PC-3 (cell line): Measurements from ENCODE around the gene ESRRG. TPM values are rescaled to one million over a fixed set of nuclear protein-coding genes. Genes with fewer than 3 reads are reported as not detected.

Source experiments
- ATAC-seq: fragments of 200-7000 bp; cut with Tn5 transposase; 2 replicates; pipeline ENCODE4 v1.9.1; 2020; ENCODE audit warnings: mild to moderate bottlenecking, moderate library complexity
- BruUV-seq: library from RNA; stranded (reverse); fragments of 400-500 nt; replicated peaks from 2 replicates; lab custom pipeline; 2021; lab: Mats Ljungman, UMichigan
- CTCF ChIA-PET: fragments of 300-600 bp; sonication (Branson Sonifier 250); formaldehyde crosslinking; loops from one replicate; lab custom pipeline; 2022; ENCODE audit warnings: antibody characterized with exemption; lab: Charles Lee
- POLR2A ChIA-PET: fragments of 300-600 bp; sonication (Branson Sonifier 250); formaldehyde crosslinking; loops from one replicate; lab custom pipeline; 2022; ENCODE audit warnings: antibody characterized with exemption; ENCODE audit not compliant: unreplicated experiment; lab: Charles Lee
- DNase-seq: peaks from one replicate; pipeline ENCODE4 v3.0.0-alpha.2; 2015
- H2AFZ ChIP-seq: fragments of 300-600 bp; sonication (generic); 2 replicates; pipeline ENCODE4 v1.6.0; 2016; ENCODE audit warnings: antibody characterized with exemption, low read length
- H3F3A ChIP-seq: fragments of 300-600 bp; sonication (generic); one replicate; pipeline ENCODE4 v1.6.0; 2017; ENCODE audit warnings: antibody characterized with exemption, low read length, control low read depth, mild to moderate bottlenecking; ENCODE audit not compliant: unreplicated experiment
- H3K27ac ChIP-seq: fragments of 300-600 bp; sonication (generic); 2 replicates; pipeline ENCODE4 v1.5.1; 2016; ENCODE audit warnings: mild to moderate bottlenecking, low read length
- H3K27me3 ChIP-seq: fragments of 300-600 bp; sonication (generic); 2 replicates; pipeline ENCODE4 v1.6.1; 2016; ENCODE audit warnings: low read length, mixed read lengths
- H3K36me3 ChIP-seq: fragments of 300-600 bp; sonication (generic); 2 replicates; pipeline ENCODE4 v1.6.1; 2016; ENCODE audit warnings: low read depth, mixed run types, low read length, mixed read lengths
- H3K4me1 ChIP-seq: fragments of 300-600 bp; sonication (generic); 2 replicates; pipeline ENCODE4 v1.5.1; 2016; ENCODE audit warnings: low read length; ENCODE audit not compliant: insufficient read depth
- H3K4me2 ChIP-seq: fragments of 300-600 bp; sonication (generic); 2 replicates; pipeline ENCODE4 v1.6.0; 2016; ENCODE audit warnings: low read length
- H3K4me3 ChIP-seq: fragments of 300-600 bp; sonication (generic); 2 replicates; pipeline ENCODE4 v1.5.1; 2016; ENCODE audit warnings: mild to moderate bottlenecking, low read length, mixed read lengths
- H3K79me2 ChIP-seq: fragments of 300-600 bp; sonication (generic); 2 replicates; pipeline ENCODE4 v1.6.1; 2017; ENCODE audit warnings: low read length, mixed read lengths
- H3K9ac ChIP-seq: fragments of 300-600 bp; sonication (generic); 2 replicates; pipeline ENCODE4 v1.6.0; 2016; ENCODE audit warnings: mild to moderate bottlenecking, low read length
- H3K9me2 ChIP-seq: fragments of 300-600 bp; sonication (generic); replicated peaks from 2 replicates; pipeline ENCODE4 v1.6.1; 2016; ENCODE audit warnings: mixed run types, low read length, mixed read lengths
- H3K9me3 ChIP-seq: fragments of 300-600 bp; sonication (generic); 2 replicates; pipeline ENCODE4 v1.6.1; 2016; ENCODE audit warnings: low read length, mixed read lengths
- H4K20me1 ChIP-seq: fragments of 300-600 bp; sonication (generic); 2 replicates; pipeline ENCODE4 v1.6.1; 2016; ENCODE audit warnings: low read length, mixed read lengths
- EZH2 ChIP-seq: fragments of 300-600 bp; sonication (generic); IDR thresholded peaks from one replicate; pipeline ENCODE4 v1.6.1; 2017; ENCODE audit warnings: antibody characterized with exemption, mild to moderate bottlenecking, low read length; ENCODE audit not compliant: unreplicated experiment
- EZH2phosphoT487 ChIP-seq: fragments of 300-600 bp; sonication (generic); IDR thresholded peaks from 2 replicates; pipeline ENCODE4 v1.6.1; 2018; ENCODE audit warnings: mild to moderate bottlenecking, antibody characterized with exemption, low read length, borderline replicate concordance
- intact Hi-C: fragments of 100-400 bp; cut with micrococcal nuclease; formaldehyde crosslinking; loops from 2 replicates; pipeline ENCODE4 v1.9.0; 2023
- total RNA-seq: library from RNA; depleted of rRNA; stranded (reverse); fragments of >200 nt; gene quantifications from 2 replicates; pipeline ENCODE4 v1.2.3, GENCODE V29; 2014
- TF ChIP-seq, protein P1 (sequence below): fragments of 300-600 bp; sonication (generic); conservative IDR thresholded peaks from 2 replicates; pipeline ENCODE4 v1.5.1; 2017; ENCODE audit warnings: antibody characterized with exemption, low read depth, mild to moderate bottlenecking, low read length

Gene ESRRG
- total RNA-seq, 1 experiment from 2014 or later: 1.7 TPM

DNA sequence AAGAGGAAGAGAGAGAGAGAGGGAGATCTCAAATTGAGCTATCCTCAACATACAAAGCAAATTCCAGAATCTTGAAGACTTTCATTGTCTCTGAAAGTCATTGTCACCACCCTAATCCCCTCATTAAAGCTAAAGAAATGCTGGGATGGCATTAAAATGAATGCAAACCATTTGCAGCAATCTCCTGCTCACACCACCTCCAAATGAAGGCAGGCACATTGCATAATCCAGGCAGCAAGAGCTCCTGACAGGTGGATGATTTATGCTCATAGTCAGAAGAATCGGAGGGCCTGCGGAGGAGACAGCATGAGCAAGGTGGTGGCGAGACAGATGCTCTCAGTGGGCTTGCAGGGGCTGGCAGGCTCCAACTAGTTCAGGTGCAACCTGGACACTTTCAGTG is 90.2 kb downstream of the ESRRG start:
- Histone ChIP-seq H3K27me3 (peaks cover 30% of the 10 kb centered on the region), H3K9me2 (no peaks in the 10 kb centered on the region), H3K4me1 (no peaks in the 10 kb centered on the region), H3K4me3 (no peak overlapping the region), H3K9ac (no peak overlapping the region), H3K27ac (no peak overlapping the region), H2AFZ (no peak overlapping the region), H3K36me3 (no peaks in the 10 kb centered on the region), H4K20me1 (no peaks in the 10 kb centered on the region), H3K79me2 (no peaks in the 10 kb centered on the region), H3F3A (no peaks in the 10 kb centered on the region), H3K9me3 (no peaks in the 10 kb centered on the region), H3K4me2 (no peak overlapping the region)
- BruUV-seq: no TSS peak
- TF ChIP-seq, protein P1, sequence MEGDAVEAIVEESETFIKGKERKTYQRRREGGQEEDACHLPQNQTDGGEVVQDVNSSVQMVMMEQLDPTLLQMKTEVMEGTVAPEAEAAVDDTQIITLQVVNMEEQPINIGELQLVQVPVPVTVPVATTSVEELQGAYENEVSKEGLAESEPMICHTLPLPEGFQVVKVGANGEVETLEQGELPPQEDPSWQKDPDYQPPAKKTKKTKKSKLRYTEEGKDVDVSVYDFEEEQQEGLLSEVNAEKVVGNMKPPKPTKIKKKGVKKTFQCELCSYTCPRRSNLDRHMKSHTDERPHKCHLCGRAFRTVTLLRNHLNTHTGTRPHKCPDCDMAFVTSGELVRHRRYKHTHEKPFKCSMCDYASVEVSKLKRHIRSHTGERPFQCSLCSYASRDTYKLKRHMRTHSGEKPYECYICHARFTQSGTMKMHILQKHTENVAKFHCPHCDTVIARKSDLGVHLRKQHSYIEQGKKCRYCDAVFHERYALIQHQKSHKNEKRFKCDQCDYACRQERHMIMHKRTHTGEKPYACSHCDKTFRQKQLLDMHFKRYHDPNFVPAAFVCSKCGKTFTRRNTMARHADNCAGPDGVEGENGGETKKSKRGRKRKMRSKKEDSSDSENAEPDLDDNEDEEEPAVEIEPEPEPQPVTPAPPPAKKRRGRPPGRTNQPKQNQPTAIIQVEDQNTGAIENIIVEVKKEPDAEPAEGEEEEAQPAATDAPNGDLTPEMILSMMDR: no peak
- ChIA-PET CTCF (no interaction called here), POLR2A (interaction anchor here (0.5 kb wide), 1 partner anchor 822 kb away, joined by 5 read pairs; no protein-coding TSS in a partner anchor)
- ATAC-seq: no peak
- DNase-seq: no peak
- intact Hi-C loops: no loop called here

DNA sequence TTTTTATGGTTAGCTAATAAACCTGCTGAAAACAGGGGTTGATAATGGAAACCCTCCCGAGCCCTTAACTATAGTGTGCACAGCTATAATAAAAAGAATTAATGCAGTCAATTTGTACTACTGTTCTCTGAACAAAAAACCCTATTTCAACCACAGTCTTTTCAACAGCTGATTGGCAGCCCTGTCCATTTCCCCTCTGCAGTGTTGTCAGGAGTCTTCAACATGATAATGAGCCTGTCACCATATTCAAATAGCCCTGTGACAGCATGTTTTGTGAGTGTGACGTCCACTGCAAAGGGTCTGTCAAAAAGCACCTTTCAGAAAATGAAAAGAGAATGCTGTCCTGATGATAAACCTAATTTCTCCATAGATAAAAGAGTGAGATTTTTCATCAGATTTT is 92.7 kb downstream of the ESRRG start:
- ATAC-seq (no peak), DNase-seq (no peak)
- Histone ChIP-seq H3K27ac (no peak overlapping the region), H3K4me2 (no peak overlapping the region), H3K9ac (no peak overlapping the region), H3K9me2 (no peaks in the 10 kb centered on the region), H3K9me3 (no peaks in the 10 kb centered on the region), H2AFZ (no peak overlapping the region), H3K79me2 (no peaks in the 10 kb centered on the region), H3K27me3 (peaks cover 51% of the 10 kb centered on the region), H3K4me3 (no peak overlapping the region), H3F3A (no peaks in the 10 kb centered on the region), H4K20me1 (no peaks in the 10 kb centered on the region), H3K4me1 (no peaks in the 10 kb centered on the region), H3K36me3 (no peaks in the 10 kb centered on the region)
- no TSS peak for BruUV-seq
- intact Hi-C loops: no loop called here
- TF ChIP-seq EZH2 (no peak), EZH2phosphoT487 (no peak)
- TF ChIP-seq, protein P1: no peak
- ChIA-PET POLR2A (no interaction called here), CTCF (no interaction called here)

DNA sequence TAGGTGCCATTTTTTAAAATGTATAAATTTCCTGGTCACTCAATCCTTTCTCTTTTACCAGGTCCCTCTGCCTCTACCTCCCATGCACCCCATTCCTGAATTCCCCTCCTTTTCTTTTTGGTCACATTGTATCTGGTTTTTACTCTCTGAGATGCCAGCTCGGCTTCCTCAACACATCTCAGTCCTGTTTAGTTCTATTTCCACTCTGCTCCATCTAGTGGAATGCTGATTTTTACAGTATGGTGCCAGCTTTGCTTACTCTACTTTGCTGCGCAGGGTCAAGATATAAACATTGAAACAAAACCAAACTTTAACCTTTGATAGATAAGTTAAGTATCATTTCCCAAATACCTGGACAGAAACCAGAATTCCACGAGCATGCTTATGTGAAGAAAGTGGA is 96.0 kb downstream of the ESRRG start:
- Histone ChIP-seq H2AFZ (no peak overlapping the region), H3F3A (no peaks in the 10 kb centered on the region), H3K79me2 (no peaks in the 10 kb centered on the region), H3K9me3 (no peaks in the 10 kb centered on the region), H3K9me2 (no peaks in the 10 kb centered on the region), H3K4me1 (no peaks in the 10 kb centered on the region), H3K27ac (no peak overlapping the region), H3K4me3 (no peak overlapping the region), H3K36me3 (no peaks in the 10 kb centered on the region), H3K27me3 (peaks cover 42% of the 10 kb centered on the region; the same call in 1 of the 2 replicates), H4K20me1 (no peaks in the 10 kb centered on the region), H3K4me2 (no peak overlapping the region), H3K9ac (no peak overlapping the region)
- CTCF ChIA-PET: no interaction called here
- ATAC-seq (peak; percentile 61), DNase-seq (no peak)
- intact Hi-C loops: no loop called here
- TF ChIP-seq EZH2: no peak
- TF ChIP-seq, protein P1: peak; percentile 32; the same call in 1 of the 2 replicates
- no peak for TF ChIP-seq EZH2phosphoT487
- POLR2A ChIA-PET: interaction anchor here (0.6 kb wide), 1 partner anchor 1544 kb away, joined by 3 read pairs; no protein-coding TSS in a partner anchor
- no TSS peak for BruUV-seq
